ENCODE measurements around the gene GTF2H3. TPM values are rescaled to one million over a fixed set of nuclear protein-coding genes. Genes with fewer than 3 reads are reported as not detected.

The GTF2H3 gene
- total RNA-seq, 1 donor, result 61.0 TPM

DNA sequence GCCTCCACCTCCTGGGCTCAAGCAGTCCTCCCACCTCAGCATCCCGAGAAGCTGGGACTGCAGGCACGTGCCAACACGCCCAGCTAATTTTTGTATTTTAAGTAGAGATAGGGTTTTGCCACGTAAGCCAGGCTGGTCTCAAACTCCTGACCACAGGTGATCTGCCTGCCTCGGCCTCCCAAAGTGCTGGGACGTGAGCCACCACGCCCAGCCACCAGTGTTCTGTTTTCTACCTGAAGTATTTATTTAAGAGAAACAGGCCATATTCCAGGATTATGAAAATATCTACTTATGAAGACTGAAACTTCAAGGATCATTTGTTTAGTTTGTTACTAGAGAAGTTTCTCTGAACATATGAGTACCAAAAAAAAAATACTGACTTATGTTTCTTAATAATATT lies 10.3 kb downstream of the GTF2H3 start:
- no peak overlapping the region for H3K4me3 ChIP-seq (ENCODE audit: low read depth, low read length)
- TF ChIP-seq, protein P1, sequence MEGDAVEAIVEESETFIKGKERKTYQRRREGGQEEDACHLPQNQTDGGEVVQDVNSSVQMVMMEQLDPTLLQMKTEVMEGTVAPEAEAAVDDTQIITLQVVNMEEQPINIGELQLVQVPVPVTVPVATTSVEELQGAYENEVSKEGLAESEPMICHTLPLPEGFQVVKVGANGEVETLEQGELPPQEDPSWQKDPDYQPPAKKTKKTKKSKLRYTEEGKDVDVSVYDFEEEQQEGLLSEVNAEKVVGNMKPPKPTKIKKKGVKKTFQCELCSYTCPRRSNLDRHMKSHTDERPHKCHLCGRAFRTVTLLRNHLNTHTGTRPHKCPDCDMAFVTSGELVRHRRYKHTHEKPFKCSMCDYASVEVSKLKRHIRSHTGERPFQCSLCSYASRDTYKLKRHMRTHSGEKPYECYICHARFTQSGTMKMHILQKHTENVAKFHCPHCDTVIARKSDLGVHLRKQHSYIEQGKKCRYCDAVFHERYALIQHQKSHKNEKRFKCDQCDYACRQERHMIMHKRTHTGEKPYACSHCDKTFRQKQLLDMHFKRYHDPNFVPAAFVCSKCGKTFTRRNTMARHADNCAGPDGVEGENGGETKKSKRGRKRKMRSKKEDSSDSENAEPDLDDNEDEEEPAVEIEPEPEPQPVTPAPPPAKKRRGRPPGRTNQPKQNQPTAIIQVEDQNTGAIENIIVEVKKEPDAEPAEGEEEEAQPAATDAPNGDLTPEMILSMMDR (IDR thresholded peaks at IDR 0.05; ENCODE audit: insufficient read depth, low read length), result no peak
- no peak for DNase-seq (ENCODE audit: low read depth)

DNA sequence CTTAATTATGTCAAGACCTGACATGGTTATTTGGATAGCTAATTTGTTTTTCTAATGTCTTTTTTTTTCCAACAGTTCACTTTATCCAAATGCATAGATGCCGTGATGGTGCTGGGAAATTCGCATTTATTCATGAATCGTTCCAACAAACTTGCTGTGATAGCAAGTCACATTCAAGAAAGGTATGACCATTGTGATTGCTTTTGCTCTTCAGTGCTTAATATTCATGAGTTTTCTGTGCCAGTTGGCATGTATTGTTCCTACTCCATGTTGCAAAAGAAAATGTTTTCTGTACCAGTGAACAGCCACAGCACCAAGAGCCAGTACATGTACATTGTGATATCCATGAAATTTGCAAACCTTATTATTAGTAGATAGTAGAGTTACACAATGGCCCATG lies 11.8 kb downstream of the GTF2H3 start:
- no peak for DNase-seq (ENCODE audit: low read depth)
- no peak overlapping the region for H3K4me3 ChIP-seq (ENCODE audit: low read depth, low read length)
- TF ChIP-seq, protein P1 (IDR thresholded peaks at IDR 0.05; ENCODE audit: insufficient read depth, low read length), result no peak

DNA sequence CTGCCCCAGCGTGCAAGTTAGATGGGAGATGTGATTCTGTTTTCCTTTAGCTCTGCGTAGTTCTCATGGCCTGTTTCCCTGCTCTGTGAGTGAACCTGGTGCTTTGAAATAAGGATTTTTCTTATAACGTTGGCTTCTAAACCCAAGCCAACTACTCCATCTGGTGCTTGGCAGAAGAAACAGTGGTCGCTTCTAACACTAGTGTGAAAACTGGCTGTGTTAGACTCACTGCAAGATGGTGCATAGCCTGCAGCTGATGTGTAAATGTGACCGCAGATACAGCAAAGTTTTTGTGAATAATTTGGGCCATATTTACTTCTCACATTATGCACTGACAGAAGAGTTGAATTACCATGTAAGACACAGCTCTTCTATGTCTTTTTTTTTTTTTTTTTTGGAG lies 12.2 kb downstream of the GTF2H3 start:
- no peak overlapping the region for H3K4me3 ChIP-seq (ENCODE audit: low read depth, low read length)
- TF ChIP-seq, protein P1 (IDR thresholded peaks at IDR 0.05; ENCODE audit: insufficient read depth, low read length), result no peak
- no peak for DNase-seq (ENCODE audit: low read depth)

DNA sequence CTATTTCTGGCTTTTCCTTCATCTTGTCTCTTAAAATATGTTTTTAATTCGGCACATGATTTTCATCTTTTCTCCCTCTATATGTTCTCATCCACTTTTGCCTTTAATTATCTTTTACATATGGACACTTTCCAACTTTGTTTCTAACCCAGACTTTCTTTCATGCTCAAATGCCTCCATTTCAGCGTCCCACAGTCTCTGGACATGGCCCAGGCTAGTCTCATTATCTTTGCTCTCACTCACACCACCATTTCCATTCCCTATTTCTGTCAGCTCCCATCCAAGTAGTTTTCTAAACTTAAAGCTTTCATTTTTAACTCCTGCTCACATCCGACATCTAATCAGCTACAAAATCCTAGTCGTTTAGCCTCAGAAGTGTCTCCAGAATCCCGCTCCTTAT lies 14.8 kb downstream of the GTF2H3 start:
- DNase-seq (ENCODE audit: low read depth), result no peak
- TF ChIP-seq, protein P1 (IDR thresholded peaks at IDR 0.05; ENCODE audit: insufficient read depth, low read length), result no peak
- H3K4me3 ChIP-seq (ENCODE audit: low read depth, low read length), result no peak overlapping the region

DNA sequence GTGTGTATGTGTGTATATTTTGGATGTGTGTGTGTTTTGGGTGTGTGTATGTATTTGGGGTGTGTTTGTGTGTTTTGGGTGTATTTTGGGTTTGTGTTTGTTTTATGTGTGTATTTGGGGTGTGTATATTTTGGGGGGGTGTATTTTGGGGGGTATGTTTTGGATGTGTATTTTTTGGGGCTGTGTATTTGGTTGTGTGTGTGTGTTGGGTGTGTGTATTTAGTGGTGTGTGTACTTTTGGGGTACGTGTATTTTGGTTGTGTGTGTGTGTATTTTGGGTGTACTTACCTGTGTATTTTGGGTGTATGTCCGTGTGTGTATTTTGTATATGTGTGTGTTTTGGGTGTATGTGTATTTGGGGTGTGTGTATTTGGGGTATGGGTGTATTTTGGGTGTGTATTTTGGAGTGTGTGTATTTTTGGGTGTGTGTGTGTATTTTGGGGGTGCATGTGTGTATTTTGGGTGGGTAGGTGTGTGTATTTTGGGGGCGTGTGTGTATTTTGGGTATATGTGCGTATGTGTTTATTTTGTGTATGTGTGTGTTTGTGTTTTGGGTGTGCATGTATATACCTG lies 20.6 kb downstream of the GTF2H3 start:
- TF ChIP-seq, protein P1 (IDR thresholded peaks at IDR 0.05; ENCODE audit: insufficient read depth, low read length), result no peak
- no peak for DNase-seq (ENCODE audit: low read depth)
- no peak overlapping the region for H3K4me3 ChIP-seq (ENCODE audit: low read depth, low read length)

DNA sequence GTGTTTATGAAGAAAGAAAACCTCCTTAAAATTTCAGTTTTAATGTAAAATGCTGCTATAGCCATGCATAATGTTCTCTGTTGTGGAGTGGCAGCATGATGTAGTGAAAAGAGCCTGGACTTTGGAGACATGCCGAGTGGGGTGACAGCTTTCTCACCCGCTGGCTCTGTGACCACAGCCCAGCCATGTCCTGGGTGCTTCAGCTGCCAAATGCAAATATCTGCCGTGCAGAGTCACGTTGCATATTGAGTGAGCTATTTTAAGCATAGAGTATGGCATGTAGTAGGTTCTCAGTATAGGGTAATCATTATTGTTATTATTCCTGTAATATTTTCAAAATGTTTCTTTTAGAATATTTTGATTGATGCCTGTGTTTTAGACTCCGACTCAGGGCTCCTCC lies 21.8 kb downstream of the GTF2H3 start:
- H3K4me3 ChIP-seq (ENCODE audit: low read depth, low read length), result no peak overlapping the region
- no peak for DNase-seq (ENCODE audit: low read depth)
- TF ChIP-seq, protein P1 (IDR thresholded peaks at IDR 0.05; ENCODE audit: insufficient read depth, low read length), result no peak

DNA sequence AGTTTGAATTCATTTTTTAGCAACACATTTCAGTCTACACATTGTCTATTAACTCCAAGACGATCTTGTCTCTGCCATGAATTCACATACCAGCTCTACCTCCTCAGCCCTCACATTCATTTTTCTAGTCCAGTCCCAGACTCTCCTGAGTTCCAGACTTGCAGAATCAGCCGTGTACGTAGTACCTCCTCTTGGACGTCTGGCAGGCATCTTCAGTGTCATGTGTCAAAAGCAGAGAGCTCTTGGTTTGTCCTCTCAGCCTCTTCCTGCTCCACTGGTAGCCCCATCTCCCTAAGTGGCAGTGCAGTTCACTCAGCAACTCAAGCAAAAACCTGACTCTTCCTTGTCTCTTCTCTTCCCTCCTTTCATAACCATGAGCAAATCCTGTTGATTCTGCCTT lies 22.8 kb downstream of the GTF2H3 start:
- H3K4me3 ChIP-seq (ENCODE audit: low read depth, low read length), result no peak overlapping the region
- DNase-seq (ENCODE audit: low read depth), result no peak
- TF ChIP-seq, protein P1 (IDR thresholded peaks at IDR 0.05; ENCODE audit: insufficient read depth, low read length), result no peak
